K562 (cell line): ENCODE results near the gene EWSR1. TPM values are rescaled to one million over a fixed set of nuclear protein-coding genes. Genes with fewer than 3 reads are reported as not detected.
A peak's percentile ranks its signal among the peaks of the same experiment; 100 is the strongest.

Source experiments
- CBFA2T3 ChIP-seq: fragments of 450-650 bp; IDR thresholded peaks from 2 replicates; pipeline ENCODE4 v1.6.1; 2017
- CCNT2 ChIP-seq: IDR thresholded peaks from 2 replicates; pipeline ENCODE4 v1.6.1; 2011; ENCODE audit warnings: borderline replicate concordance, low read depth, mild to moderate bottlenecking, moderate library complexity, mixed read lengths, low read length; ENCODE audit not compliant: insufficient read length; ENCODE audit errors: extremely low read depth
- ILK ChIP-seq: fragments of 450-650 bp; IDR thresholded peaks from 2 replicates; pipeline ENCODE4 v1.6.1; 2016; ENCODE audit warnings: missing genetic modification characterization, low read depth, mild to moderate bottlenecking, missing compliant biosample characterization, moderate library complexity, borderline replicate concordance
- L3MBTL2 ChIP-seq: fragments of 450-650 bp; IDR thresholded peaks from 2 replicates; pipeline ENCODE4 v1.6.1; 2016; ENCODE audit warnings: mild to moderate bottlenecking, moderate library complexity
- LEF1 ChIP-seq: fragments of 450-650 bp; IDR thresholded peaks from 2 replicates; pipeline ENCODE4 v1.6.1; 2016; ENCODE audit warnings: mild to moderate bottlenecking
- MYBL2 ChIP-seq, 2 experiments: fragments of 450-650 bp in 1 of 2; sonication (generic) in 1 of 2; formaldehyde crosslinking in 1 of 2; IDR thresholded peaks; 2 replicates each; pipeline versions ENCODE4 v1.6.1 to v1.8.1; 2017 to 2022; ENCODE audit warnings: borderline replicate concordance in 1 of 2, inconsistent platforms in 1 of 2, low read depth in 1 of 2, mild to moderate bottlenecking in 1 of 2, missing genetic modification reagents in 1 of 2, moderate library complexity in 1 of 2
- NR4A1 ChIP-seq, 2 experiments: fragments of 250-450 bp in 1 of 2; fragments of 450-650 bp in 1 of 2; sonication (Bioruptor Pico) in 1 of 2; IDR thresholded peaks; 2 replicates each; pipeline versions ENCODE4 v1.4.0 to v1.6.1; 2016 to 2020; ENCODE audit warnings: mild to moderate bottlenecking in 2 of 2, missing compliant biosample characterization in 1 of 2, missing genetic modification characterization in 1 of 2, moderate library complexity in 1 of 2
- SIN3B ChIP-seq: fragments of 450-650 bp; IDR thresholded peaks from 2 replicates; pipeline ENCODE4 v1.6.1; 2017; ENCODE audit warnings: low read depth, mild to moderate bottlenecking, moderate library complexity
- SRSF9 ChIP-seq: fragments of 200-400 bp; formaldehyde crosslinking; IDR thresholded peaks from 2 replicates; pipeline ENCODE4 v1.6.1; 2017; ENCODE audit warnings: low read depth, low read length, borderline replicate concordance
- ZC3H4 ChIP-seq: sonication (generic); formaldehyde crosslinking; IDR thresholded peaks from 2 replicates; pipeline ENCODE4 v1.9.0; 2021; ENCODE audit warnings: missing genetic modification reagents, borderline replicate concordance
- ZNF175 ChIP-seq: fragments of 200-800 bp; sonication (Bioruptor generic); IDR thresholded peaks from 2 replicates; pipeline ENCODE4 v1.6.1; 2016; ENCODE audit warnings: low read depth, mild to moderate bottlenecking, missing genetic modification characterization, missing compliant biosample characterization
- ZNF41 ChIP-seq: fragments of 250-450 bp; sonication (Bioruptor Pico); conservative IDR thresholded peaks from 2 replicates; pipeline ENCODE4 v1.4.0; 2020; ENCODE audit warnings: mild to moderate bottlenecking
- polyA plus RNA-seq, 8 experiments: library from polyadenylated mRNA; depleted of rRNA in 4 of 8; stranded (reverse) in 5 of 8; unstranded in 3 of 8; fragments of >200 nt; fragmentation: Nextera tagmentation in 2 of 8; fragmentation: Illumina TruSeq in 1 of 8; extraction: Ambion mirVana in 2 of 8; extraction: Trizol in 1 of 8; gene quantifications; 2 replicates each; pipeline versions ENCODE4 v1.2.1 to v1.2.3, GENCODE V29; 2011 to 2014; ENCODE audit warnings: inconsistent platforms in 1 of 8, missing spikeins in 1 of 8
- total RNA-seq, 7 experiments: library from RNA; depleted of rRNA in 6 of 7; stranded (reverse); fragments of >200 nt in 6 of 7; fragmentation: Illumina TruSeq in 2 of 7; extraction: Trizol in 2 of 7; gene quantifications; 2 replicates each; pipeline versions ENCODE4 v1.2.1 to v1.2.3, GENCODE V29; 2011 to 2021; ENCODE audit warnings: low replicate concordance in 1 of 7
- TF ChIP-seq, protein P1 (sequence below): fragments of 250-450 bp; sonication (Bioruptor Pico); IDR thresholded peaks from 2 replicates; pipeline ENCODE4 v1.4.0; 2020; ENCODE audit warnings: mild to moderate bottlenecking
- TF ChIP-seq, protein P2 (sequence below): sonication (generic); formaldehyde crosslinking; IDR thresholded peaks from 2 replicates; pipeline ENCODE4 v1.8.0; 2022; ENCODE audit warnings: mild to moderate bottlenecking, missing genetic modification reagents
- TF ChIP-seq, protein P3 (sequence below): fragments of 450-650 bp; formaldehyde crosslinking; IDR thresholded peaks from 2 replicates; pipeline ENCODE4 v1.4.0; 2022; ENCODE audit warnings: mild to moderate bottlenecking, moderate library complexity
- TF ChIP-seq, protein P4 (sequence below): fragments of 450-650 bp; formaldehyde crosslinking; IDR thresholded peaks from 2 replicates; pipeline ENCODE4 v1.4.0; 2020; ENCODE audit warnings: mild to moderate bottlenecking, moderate library complexity
- TF ChIP-seq, protein P5 (sequence below): sonication (generic); formaldehyde crosslinking; IDR thresholded peaks from 2 replicates; pipeline ENCODE4 v1.8.1; 2022; ENCODE audit warnings: missing genetic modification reagents

Gene EWSR1
- total and polyA plus RNA-seq, 9 of the 15 experiments (the other 6 are each of a cell fraction or from before 2014, with no cell fraction given) = 83.3 to 450 (median 239) TPM

DNA sequence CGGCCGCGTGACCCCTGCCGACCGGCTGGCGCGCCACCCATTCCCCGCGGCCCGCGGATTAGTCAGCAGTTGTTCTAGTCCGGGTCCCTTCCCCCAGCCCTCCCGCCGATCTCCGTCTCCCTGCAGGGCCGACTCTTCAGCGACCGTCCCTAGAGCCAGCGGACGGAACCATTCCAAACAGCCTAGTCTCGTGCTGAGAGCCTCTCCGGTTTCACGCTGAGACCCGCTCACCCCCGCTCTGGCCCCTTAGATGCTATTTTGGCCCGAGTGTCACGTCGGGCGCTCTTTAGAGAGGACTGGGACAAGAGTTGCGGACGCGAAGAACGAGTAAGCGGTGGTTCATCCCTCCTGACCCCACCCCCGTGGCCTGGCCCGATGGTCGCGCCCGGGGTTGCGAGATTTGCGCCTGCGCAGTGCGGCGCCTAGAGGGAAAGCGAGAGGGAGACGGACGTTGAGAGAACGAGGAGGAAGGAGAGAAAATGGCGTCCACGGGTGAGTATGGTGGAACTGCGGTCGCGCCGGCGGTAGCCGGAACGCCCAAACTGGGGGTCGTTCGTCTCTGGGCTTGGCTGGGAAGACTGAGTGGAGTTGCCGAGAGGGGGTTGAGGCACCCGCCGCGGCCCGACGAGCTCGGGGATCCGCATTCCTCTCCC lies at the start of gene EWSR1, which contains the start of gene RHBDD3 (continued):
- TF ChIP-seq, protein P1, sequence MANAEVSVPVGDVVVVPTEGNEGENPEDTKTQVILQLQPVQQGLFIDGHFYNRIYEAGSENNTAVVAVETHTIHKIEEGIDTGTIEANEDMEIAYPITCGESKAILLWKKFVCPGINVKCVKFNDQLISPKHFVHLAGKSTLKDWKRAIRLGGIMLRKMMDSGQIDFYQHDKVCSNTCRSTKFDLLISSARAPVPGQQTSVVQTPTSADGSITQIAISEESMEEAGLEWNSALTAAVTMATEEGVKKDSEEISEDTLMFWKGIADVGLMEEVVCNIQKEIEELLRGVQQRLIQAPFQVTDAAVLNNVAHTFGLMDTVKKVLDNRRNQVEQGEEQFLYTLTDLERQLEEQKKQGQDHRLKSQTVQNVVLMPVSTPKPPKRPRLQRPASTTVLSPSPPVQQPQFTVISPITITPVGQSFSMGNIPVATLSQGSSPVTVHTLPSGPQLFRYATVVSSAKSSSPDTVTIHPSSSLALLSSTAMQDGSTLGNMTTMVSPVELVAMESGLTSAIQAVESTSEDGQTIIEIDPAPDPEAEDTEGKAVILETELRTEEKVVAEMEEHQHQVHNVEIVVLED = peak; percentile 19; the same call in 1 of the 2 replicates
- TF ChIP-seq ZC3H4 = no peak
- no peak for TF ChIP-seq MYBL2 (IDR thresholded peaks at IDR 0.05; ENCODE audit: low read depth)
- TF ChIP-seq MYBL2 (CRISPR knock-in tag; IDR thresholded peaks at IDR 0.05; ENCODE audit: borderline replicate concordance) = no peak
- no peak; the same call in none of the 2 replicates for TF ChIP-seq CBFA2T3
- no peak for TF ChIP-seq LEF1
- TF ChIP-seq, protein P2, sequence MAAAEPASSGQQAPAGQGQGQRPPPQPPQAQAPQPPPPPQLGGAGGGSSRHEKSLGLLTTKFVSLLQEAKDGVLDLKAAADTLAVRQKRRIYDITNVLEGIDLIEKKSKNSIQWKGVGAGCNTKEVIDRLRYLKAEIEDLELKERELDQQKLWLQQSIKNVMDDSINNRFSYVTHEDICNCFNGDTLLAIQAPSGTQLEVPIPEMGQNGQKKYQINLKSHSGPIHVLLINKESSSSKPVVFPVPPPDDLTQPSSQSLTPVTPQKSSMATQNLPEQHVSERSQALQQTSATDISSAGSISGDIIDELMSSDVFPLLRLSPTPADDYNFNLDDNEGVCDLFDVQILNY (CRISPR knock-in tag) = no peak
- TF ChIP-seq SIN3B = no peak
- TF ChIP-seq, protein P3, sequence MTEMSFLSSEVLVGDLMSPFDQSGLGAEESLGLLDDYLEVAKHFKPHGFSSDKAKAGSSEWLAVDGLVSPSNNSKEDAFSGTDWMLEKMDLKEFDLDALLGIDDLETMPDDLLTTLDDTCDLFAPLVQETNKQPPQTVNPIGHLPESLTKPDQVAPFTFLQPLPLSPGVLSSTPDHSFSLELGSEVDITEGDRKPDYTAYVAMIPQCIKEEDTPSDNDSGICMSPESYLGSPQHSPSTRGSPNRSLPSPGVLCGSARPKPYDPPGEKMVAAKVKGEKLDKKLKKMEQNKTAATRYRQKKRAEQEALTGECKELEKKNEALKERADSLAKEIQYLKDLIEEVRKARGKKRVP = no peak
- TF ChIP-seq, protein P4, sequence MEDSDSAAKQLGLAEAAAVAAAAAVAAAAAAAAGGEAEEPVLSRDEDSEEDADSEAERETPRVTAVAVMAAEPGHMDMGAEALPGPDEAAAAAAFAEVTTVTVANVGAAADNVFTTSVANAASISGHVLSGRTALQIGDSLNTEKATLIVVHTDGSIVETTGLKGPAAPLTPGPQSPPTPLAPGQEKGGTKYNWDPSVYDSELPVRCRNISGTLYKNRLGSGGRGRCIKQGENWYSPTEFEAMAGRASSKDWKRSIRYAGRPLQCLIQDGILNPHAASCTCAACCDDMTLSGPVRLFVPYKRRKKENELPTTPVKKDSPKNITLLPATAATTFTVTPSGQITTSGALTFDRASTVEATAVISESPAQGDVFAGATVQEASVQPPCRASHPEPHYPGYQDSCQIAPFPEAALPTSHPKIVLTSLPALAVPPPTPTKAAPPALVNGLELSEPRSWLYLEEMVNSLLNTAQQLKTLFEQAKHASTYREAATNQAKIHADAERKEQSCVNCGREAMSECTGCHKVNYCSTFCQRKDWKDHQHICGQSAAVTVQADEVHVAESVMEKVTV (CRISPR knock-in tag) = no peak
- TF ChIP-seq SRSF9 = no peak
- TF ChIP-seq, protein P5, sequence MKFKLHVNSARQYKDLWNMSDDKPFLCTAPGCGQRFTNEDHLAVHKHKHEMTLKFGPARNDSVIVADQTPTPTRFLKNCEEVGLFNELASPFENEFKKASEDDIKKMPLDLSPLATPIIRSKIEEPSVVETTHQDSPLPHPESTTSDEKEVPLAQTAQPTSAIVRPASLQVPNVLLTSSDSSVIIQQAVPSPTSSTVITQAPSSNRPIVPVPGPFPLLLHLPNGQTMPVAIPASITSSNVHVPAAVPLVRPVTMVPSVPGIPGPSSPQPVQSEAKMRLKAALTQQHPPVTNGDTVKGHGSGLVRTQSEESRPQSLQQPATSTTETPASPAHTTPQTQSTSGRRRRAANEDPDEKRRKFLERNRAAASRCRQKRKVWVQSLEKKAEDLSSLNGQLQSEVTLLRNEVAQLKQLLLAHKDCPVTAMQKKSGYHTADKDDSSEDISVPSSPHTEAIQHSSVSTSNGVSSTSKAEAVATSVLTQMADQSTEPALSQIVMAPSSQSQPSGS (CRISPR knock-in tag) = no peak
- no peak for TF ChIP-seq ZNF175
- TF ChIP-seq NR4A1 (CRISPR knock-in tag; IDR thresholded peaks at IDR 0.05) = no peak
- TF ChIP-seq NR4A1 (tag; IDR thresholded peaks at IDR 0.05) = no peak; the same call in 1 of the 2 replicates
- TF ChIP-seq CCNT2 = peak; percentile 79
- no peak for TF ChIP-seq ILK
- TF ChIP-seq L3MBTL2 = no peak
- no peak for TF ChIP-seq ZNF41
